GM21619 (cell line): ENCODE measurements around the gene MAP2.

Experiments used
- ATAC-seq: cut with Tn5 transposase; IDR thresholded peaks from one replicate; pipeline ENCODE4 v1.9.1; 2021; ENCODE audit not compliant: unreplicated experiment

MAP2 gene

DNA sequence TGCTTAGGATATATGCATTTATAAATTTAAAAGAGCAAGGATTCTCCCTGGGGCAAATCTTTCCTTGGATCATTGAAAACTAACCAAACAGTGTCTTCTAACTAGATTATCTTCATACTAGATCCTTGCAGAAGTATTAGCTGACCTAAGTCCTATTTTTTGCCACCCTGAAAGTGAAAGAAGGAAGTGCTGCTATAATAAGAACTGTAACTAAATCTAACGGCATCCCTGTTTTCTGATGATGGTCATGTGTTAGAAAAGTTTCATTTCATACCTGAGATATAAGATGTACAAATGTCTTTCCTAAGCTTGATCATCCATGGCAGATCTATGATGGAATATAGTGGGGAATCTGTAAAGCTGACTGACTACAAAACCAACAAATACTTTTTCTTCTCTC is 102.7 kb downstream of the MAP2 start:
- peak; percentile 37 for ATAC-seq

- ATAC-seq: no peak
Measured at GRCh38 chr2:209529579-209529978, 105.7 kb downstream of the MAP2 start.

GRCh38 chr2:209532321-209532720 is 108.5 kb downstream of the MAP2 start:
- ATAC-seq: no peak

DNA sequence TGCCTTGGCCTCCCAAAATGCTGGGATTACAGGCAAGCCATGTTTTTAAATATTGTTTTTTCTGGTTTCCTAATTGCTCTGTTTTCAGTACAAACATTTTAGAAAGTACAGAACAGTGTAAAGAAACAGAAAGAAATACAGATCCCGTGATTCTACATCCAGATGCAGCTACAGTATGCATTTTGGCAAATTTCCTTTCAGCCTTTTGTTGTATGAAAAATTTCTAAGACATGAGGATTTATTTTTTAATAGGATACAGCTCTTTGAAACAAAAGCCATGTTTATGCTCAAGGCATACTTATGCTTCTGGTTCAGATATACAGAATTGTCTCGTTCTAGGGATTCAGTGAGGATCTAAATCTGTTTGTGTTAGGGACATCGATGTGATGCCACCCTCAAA is 109.5 kb downstream of the MAP2 start:
- ATAC-seq: no peak

- ATAC-seq: peak; percentile 64
Measured at GRCh38 chr2:209534228-209534627, 110.4 kb downstream of the MAP2 start.

GRCh38 chr2:209536363-209536762 is 112.5 kb downstream of the MAP2 start:
- ATAC-seq: no peak

DNA sequence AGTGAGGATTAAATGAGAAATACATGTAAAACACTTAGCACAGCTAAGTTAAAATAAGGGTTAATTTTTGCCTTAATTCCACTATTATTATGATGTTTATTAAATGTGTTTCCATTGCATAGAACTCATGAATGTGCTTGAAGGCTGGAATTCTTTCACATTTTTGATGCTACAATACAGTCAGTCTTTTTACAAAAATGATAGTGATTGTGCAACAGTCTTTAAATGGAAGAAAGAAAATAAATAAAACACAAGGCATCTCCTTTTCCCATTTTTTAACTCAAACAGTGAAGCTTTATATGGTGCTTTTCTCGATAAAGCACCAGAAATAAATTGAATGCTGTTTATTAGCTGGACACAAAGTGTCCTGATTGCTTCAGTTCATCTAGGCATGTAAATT is 123.9 kb downstream of the MAP2 start:
- no peak for ATAC-seq

GRCh38 chr2:209549589-209549988 is 125.7 kb downstream of the MAP2 start:
- no peak for ATAC-seq

DNA sequence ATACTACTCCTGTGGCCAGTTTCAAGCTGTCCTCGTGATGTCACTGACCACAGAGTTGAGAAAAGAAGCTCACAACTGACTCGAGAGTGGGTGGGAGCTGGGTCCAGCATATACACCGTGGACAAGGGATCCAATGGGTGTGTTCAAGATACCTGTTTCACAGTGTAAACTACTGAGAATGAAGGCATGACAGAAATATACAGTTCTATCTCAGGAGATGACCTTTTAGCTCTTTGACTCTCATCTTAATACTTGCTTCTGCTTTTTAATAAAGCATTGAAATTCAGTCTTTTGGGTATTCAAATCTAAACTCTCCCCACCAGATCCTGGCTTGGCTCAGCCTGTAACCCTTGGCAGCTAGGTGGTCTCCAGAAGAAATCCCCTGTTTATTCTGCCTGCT is 130.1 kb downstream of the MAP2 start:
- no peak for ATAC-seq

GRCh38 chr2:209556354-209556961 is 132.6 kb downstream of the MAP2 start:
- peak; percentile 74 for ATAC-seq

- no peak for ATAC-seq
Measured at GRCh38 chr2:209560911-209561310, 137.1 kb downstream of the MAP2 start.

DNA sequence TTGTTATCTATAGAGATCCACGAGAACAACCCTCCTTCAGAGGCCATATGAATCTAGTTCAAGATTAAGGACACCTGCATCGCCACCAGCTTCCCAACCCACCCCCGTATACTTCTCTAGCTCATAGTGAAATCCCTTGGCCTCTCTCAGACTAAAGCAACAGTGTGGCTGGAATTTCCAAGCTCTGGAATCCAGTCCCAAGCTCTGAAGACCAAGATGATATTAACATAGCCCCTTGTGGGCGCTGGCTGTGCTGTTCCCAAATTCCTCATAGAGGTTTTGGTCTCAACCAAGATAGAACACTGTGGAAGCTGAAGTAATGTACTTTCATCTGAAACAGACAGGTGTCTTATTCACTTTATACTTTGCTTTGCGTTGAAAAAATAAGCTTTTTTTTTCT is 139.6 kb downstream of the MAP2 start:
- ATAC-seq: no peak

- no peak for ATAC-seq
Measured at GRCh38 chr2:209564816-209565215, 141.0 kb downstream of the MAP2 start.

- no peak for ATAC-seq
Measured at GRCh38 chr2:209565896-209566582, 142.2 kb downstream of the MAP2 start.

GRCh38 chr2:209570194-209570593 is 146.3 kb downstream of the MAP2 start:
- ATAC-seq: no peak

GRCh38 chr2:209574515-209574914 is 150.7 kb downstream of the MAP2 start:
- no peak for ATAC-seq

DNA sequence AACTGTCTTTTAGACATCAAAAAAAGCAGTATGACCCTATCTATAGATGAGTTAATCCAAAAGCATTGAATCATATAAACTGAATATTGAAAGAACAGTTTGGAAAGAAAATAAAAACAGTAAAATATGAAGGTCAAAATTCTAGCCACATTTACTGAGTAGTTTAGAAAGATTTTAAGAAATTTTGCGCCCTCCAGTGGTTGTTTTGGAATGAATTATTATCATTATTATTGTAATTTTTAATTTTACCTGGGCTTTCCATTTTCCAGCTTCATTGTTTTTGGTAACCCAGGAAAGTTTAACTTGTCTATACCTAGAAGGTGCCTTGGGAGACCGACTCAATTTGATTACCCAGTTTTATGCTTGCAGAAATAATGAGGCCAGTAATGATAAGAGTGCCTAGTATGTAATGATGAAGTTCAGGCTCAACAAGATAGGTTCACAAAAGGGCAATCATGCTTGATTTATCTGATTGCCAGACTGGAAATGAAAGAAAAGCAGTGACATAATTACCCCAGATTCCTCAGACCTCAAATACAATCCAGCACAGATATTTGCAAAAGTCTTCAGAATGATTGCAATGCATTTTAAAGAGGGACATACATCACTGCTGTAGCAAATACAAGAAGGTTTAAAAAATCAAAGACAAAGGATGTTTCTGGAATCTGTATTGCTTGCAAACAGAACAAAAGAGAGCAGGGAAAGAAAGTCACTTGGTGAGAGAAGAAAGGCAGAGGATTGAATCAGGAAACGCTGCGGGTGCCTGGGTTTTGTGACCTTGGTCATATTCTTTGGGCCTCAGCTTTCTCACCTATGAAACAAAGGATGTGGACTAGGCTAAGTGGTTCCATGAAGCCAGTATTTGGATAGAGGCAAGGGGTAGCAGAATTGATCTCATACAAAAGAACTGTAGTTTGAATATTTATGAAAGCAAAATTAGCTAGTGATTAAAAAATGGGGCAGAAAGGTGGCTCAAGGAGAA is 153.8 kb downstream of the MAP2 start:
- ATAC-seq: no peak

- ATAC-seq: no peak
Measured at GRCh38 chr2:209578394-209579001, 154.7 kb downstream of the MAP2 start.

DNA sequence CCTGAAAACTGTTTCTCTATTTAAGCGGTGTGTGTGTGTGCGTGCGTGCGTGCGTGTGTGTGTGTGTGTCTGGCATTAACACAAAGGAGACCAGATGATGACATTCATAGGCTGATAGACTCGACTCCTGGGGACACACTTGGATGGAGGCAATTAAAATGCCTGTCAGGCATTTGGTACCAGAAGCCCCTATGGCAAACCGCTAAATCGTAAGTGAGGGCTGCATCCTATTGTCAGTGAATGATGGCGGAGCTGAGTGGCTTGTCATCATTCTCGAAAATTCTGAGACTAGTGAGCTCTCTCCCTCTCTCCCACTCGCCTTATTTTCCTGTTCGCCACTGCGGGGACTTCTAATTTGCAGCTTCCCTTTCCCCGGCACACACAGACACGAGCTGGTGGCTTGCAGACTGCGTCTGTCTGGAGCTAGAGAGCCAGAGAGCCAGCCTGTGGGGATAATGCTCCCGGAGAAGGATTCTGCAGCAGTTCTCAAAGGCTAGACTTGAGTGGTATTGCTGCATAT is 155.4 kb downstream of the MAP2 start:
- ATAC-seq: no peak

DNA sequence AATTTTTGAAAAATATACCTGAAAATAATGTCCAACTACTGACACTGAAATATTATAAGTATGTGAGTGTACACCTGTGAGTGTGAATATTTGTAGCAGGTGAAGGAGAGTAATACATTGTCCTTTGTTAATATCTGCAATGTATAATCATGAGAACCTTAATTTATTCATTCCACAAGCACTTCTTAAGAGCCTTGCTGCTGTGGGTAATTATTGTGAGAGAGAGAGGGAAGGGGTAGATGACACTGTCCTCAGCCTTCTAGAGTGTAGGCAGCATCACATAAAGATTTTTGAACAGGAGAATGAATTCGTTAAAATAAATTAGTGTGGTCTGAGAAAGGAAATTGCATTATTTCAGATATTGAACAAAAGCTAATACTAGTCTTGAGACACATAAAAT is 157.2 kb downstream of the MAP2 start:
- ATAC-seq: no peak

DNA sequence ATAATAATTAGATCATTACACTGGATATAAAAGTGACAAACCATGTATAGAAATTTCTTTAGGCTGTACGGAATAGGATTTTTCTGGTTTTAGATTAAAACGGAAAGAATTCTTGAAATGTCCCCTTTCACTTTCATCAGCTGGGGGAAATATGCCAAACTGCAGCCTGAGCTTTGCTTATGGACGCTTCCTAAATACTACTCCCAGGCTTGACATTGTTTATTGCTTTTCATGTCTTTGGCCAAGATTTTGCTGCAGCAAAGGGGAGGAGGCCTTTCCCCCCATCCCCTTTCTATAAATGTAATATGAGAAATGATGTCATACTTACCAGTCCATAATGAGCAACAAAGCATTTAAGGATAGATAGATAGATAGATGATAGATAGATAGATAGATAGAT is 158.4 kb downstream of the MAP2 start:
- ATAC-seq: no peak
